Esophagus squamous epithelium (tissue), 4 donors: Measurements from ENCODE around the gene WDR37.

Source experiments
- POLR2A ChIP-seq, 4 donors: fragments of 450-650 bp; IDR thresholded peaks; one replicate each; pipeline ENCODE4 v1.6.1; 2017; ENCODE audit warnings: antibody characterized with exemption in 4 of 4, mild to moderate bottlenecking in 4 of 4, moderate library complexity in 3 of 4
- TF ChIP-seq, protein P1 (sequence below), 6 experiments: fragments of 450-650 bp in 4 of 6; fragments of 200-600 bp in 2 of 6; sonication (generic) in 2 of 6; IDR thresholded peaks; one replicate each; pipeline ENCODE4 v1.5.1; 2016 to 2019; ENCODE audit warnings: antibody characterized with exemption in 6 of 6, mild to moderate bottlenecking in 4 of 6, moderate library complexity in 4 of 6

DNA sequence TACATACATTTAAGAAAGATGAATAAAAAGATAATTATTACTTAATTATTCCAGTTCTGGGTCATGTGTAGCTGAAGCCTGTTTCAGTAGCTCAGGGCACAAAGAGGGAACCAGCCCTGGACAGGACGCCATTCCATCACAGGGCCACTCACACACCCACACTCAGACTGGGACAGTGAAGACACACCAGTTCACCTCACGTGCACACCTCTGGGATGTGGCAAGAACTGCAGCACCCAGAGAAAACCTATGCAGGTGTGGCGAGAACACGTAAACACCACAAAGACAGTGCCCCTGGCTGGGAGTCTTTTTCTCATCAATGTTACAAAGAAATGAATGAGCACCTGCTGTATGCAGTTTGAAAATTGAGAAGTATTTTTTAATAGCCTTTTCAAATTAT is 5.6 kb upstream of the WDR37 start:
- TF ChIP-seq, protein P1, sequence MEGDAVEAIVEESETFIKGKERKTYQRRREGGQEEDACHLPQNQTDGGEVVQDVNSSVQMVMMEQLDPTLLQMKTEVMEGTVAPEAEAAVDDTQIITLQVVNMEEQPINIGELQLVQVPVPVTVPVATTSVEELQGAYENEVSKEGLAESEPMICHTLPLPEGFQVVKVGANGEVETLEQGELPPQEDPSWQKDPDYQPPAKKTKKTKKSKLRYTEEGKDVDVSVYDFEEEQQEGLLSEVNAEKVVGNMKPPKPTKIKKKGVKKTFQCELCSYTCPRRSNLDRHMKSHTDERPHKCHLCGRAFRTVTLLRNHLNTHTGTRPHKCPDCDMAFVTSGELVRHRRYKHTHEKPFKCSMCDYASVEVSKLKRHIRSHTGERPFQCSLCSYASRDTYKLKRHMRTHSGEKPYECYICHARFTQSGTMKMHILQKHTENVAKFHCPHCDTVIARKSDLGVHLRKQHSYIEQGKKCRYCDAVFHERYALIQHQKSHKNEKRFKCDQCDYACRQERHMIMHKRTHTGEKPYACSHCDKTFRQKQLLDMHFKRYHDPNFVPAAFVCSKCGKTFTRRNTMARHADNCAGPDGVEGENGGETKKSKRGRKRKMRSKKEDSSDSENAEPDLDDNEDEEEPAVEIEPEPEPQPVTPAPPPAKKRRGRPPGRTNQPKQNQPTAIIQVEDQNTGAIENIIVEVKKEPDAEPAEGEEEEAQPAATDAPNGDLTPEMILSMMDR (IDR thresholded peaks at IDR 0.05), result no peak
- no peak for TF ChIP-seq POLR2A (IDR thresholded peaks at IDR 0.05)
